Measurements from ENCODE around the gene NCAPH2.

DNA sequence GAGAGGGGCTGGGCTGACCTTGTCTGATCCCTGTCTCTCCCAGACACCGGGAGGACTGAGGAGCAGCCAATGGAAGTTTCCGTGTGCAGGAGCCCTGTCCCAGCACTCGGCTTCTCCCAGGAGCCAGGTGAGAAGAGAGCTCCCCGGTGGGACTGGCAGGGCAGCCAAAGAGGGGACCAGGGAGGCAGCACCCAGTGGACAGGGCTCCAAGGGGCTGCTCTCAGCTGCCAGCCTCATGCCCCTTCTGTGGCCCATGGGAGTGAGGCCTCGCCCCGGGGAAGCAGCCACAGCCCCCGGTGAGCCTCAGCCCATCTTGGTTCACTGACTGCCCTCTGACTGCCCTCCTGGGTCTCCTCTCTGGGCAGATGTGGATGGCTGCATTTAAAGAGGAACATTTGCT lies 10.6 kb downstream of the NCAPH2 start:
- TF ChIP-seq CTCF (IDR thresholded peaks at IDR 0.05) (no peak), POLR2AphosphoS5 (IDR thresholded peaks at IDR 0.05) (no peak)

Data from gastroesophageal sphincter (tissue), 3 donors.